Measurements from ENCODE around the gene DNAJB12. TPM values are rescaled to one million over a fixed set of nuclear protein-coding genes. Genes with fewer than 3 reads are reported as not detected.

DNAJB12 gene
- total and polyA plus RNA-seq, 12 donors = 36.3 to 67.0 (median 47.8) TPM

DNA sequence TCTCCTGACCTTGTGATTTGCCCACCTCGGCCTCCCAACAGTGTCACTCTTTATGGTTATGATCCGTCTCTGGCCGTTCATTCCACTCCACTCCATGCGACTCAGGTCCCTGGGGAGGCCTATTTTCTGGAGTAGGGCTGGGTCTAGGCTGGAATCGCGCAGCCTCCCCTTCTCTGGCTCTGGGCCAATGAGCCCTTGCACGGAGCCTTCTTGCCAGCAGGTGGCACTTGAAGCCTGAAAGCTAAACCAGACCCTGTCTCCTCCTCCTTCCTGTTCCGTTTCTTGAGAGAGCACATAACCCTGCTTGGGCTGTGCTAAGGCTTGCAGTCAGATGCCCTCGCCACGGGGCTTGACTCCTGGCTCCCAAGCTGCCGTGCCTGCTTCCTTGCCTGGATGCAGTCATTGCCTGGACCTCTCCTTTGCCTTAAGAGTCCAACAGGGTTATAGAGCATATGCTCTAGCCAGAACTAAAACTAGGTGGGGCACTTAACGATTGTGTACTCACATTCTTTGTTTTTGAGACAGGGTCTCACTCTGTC, 9.6 kb upstream of the DNAJB12 start:
- intact Hi-C loops (cut with DNase I) = loop anchor here in 1 of 2 donors (5.0 kb wide), 1 partner anchor 333 kb away; no protein-coding TSS in a partner anchor
- H3K36me3 ChIP-seq (replicated peaks in 1 of 2) = peaks cover 0 to 17% of the 10 kb centered on the region in 2 donors
- no peaks in the 10 kb centered on the region for H3K27me3 ChIP-seq
- H3K9me3 ChIP-seq (replicated peaks in 1 of 3) = no peaks in the 10 kb centered on the region
- peaks cover 3 to 11% of the 10 kb centered on the region in 2 donors for H3K4me1 ChIP-seq (replicated peaks in 1 of 2)
- TF ChIP-seq, protein P1, sequence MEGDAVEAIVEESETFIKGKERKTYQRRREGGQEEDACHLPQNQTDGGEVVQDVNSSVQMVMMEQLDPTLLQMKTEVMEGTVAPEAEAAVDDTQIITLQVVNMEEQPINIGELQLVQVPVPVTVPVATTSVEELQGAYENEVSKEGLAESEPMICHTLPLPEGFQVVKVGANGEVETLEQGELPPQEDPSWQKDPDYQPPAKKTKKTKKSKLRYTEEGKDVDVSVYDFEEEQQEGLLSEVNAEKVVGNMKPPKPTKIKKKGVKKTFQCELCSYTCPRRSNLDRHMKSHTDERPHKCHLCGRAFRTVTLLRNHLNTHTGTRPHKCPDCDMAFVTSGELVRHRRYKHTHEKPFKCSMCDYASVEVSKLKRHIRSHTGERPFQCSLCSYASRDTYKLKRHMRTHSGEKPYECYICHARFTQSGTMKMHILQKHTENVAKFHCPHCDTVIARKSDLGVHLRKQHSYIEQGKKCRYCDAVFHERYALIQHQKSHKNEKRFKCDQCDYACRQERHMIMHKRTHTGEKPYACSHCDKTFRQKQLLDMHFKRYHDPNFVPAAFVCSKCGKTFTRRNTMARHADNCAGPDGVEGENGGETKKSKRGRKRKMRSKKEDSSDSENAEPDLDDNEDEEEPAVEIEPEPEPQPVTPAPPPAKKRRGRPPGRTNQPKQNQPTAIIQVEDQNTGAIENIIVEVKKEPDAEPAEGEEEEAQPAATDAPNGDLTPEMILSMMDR (IDR thresholded peaks at IDR 0.05) = peak; percentile 85 to 98 (median 96)
- no peak for TF ChIP-seq POLR2A (IDR thresholded peaks at IDR 0.05)
- peak; percentile 86 to 97 (median 92) for DNase-seq
- no peak overlapping the region for H3K4me3 ChIP-seq
- H3K27ac ChIP-seq = peak overlapping the region in 3 of 5 donors; percentile 27 to 38 (median 32)
- WGBS, 4 donors = 2 to 6% (median 5%) methylated on average over 5 to 12 of the region's 12 CpGs

DNA sequence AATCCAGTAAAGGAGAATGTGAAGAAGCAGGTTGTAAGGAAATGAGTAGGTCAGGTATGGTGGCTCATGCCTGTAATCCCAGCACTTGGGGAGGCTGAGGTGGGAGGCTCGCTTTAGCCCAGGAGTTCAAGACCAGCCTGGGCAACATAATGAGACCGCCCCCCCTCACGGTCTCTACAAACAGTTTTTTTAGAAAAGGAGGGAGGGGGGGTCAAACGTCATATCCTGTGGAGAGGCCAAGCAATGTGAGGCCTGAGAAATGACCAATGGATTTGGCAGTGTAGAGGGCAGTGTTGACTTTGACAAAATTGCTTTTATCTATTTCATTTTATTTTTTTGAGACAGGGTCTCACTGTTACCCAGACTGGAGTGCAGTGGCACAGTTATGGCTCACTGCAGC, 2.3 kb upstream of the DNAJB12 start:
- intact Hi-C loops (cut with DNase I) = no loop called here
- WGBS, 4 donors = 71 to 77% (median 75%) methylated on average over 4 of the region's 4 CpGs
- Histone ChIP-seq H3K27ac (no peak overlapping the region), H3K4me1 (replicated peaks in 1 of 2) (peaks cover 13 to 19% of the 10 kb centered on the region in 2 donors), H3K4me3 (no peak overlapping the region), H3K27me3 (no peaks in the 10 kb centered on the region), H3K9me3 (replicated peaks in 1 of 3) (no peaks in the 10 kb centered on the region), H3K36me3 (replicated peaks in 1 of 2) (no peaks in the 10 kb centered on the region)
- TF ChIP-seq POLR2A (IDR thresholded peaks at IDR 0.05) = no peak
- TF ChIP-seq, protein P1 (IDR thresholded peaks at IDR 0.05) = no peak
- DNase-seq = no peak

- H3K4me1 ChIP-seq (replicated peaks in 1 of 2) = peaks cover 13 to 23% of the 10 kb centered on the region in 2 donors
- no peak for DNase-seq
- intact Hi-C loops (cut with DNase I) = no loop called here
- no peaks in the 10 kb centered on the region for H3K36me3 ChIP-seq (replicated peaks in 1 of 2)
- H3K27me3 ChIP-seq = no peaks in the 10 kb centered on the region
- 71 to 82% (median 74%) methylated on average over 6 of the region's 6 CpGs for WGBS, 4 donors
- no peak overlapping the region for H3K4me3 ChIP-seq
- H3K27ac ChIP-seq = no peak overlapping the region
- TF ChIP-seq, protein P1 (IDR thresholded peaks at IDR 0.05) = no peak
- TF ChIP-seq POLR2A (IDR thresholded peaks at IDR 0.05) = no peak
- H3K9me3 ChIP-seq (replicated peaks in 1 of 3) = no peaks in the 10 kb centered on the region
Observed at GRCh38 chr10:72356115-72356514, 1.4 kb upstream of the DNAJB12 start.

GRCh38 chr10:72355214-72355555, 466 bp upstream of the DNAJB12 start:
- H3K4me3 ChIP-seq = peak overlapping the region in 3 of 4 donors; percentile 77 to 85 (median 84)
- H3K9me3 ChIP-seq (replicated peaks in 1 of 3) = no peaks in the 10 kb centered on the region
- no peaks in the 10 kb centered on the region for H3K36me3 ChIP-seq (replicated peaks in 1 of 2)
- no peak for DNase-seq
- TF ChIP-seq POLR2A (IDR thresholded peaks at IDR 0.05) = no peak
- H3K27me3 ChIP-seq = no peaks in the 10 kb centered on the region
- 29 to 47% (median 31%) methylated on average over 5 to 7 of the region's 7 CpGs for WGBS, 4 donors
- peak overlapping the region in 4 of 5 donors; percentile 89 to 98 (median 96) for H3K27ac ChIP-seq
- intact Hi-C loops (cut with DNase I) = no loop called here
- peaks cover 13 to 23% of the 10 kb centered on the region in 2 donors for H3K4me1 ChIP-seq (replicated peaks in 1 of 2)

GRCh38 chr10:72353965-72354355, 759 bp downstream of the DNAJB12 start:
- intact Hi-C loops (cut with DNase I) = loop anchor here in 1 of 2 donors (5.0 kb wide), 1 partner anchor 192 kb away; no protein-coding TSS in a partner anchor

More at GRCh38 chr10:72353965-72354355, 759 bp downstream of the DNAJB12 start:
- no peaks in the 10 kb centered on the region for H3K27me3 ChIP-seq
- DNase-seq = peak in 6 of 7 donors; percentile 42 to 71 (median 54)
- H3K36me3 ChIP-seq (replicated peaks in 1 of 2) = peaks cover 0 to 6% of the 10 kb centered on the region in 2 donors
- no peaks in the 10 kb centered on the region for H3K9me3 ChIP-seq (replicated peaks in 1 of 3)
- TF ChIP-seq POLR2A (IDR thresholded peaks at IDR 0.05) = no peak
- TF ChIP-seq, protein P1 (IDR thresholded peaks at IDR 0.05) = no peak
- WGBS, 4 donors = 0 to 1% (median 1%) methylated on average over 15 to 23 of the region's 23 CpGs
- H3K27ac ChIP-seq = peak overlapping the region; percentile 89 to 98 (median 95)
- peaks cover 13 to 23% of the 10 kb centered on the region in 2 donors for H3K4me1 ChIP-seq (replicated peaks in 1 of 2)
- peak overlapping the region; percentile 50 to 85 (median 80) for H3K4me3 ChIP-seq

Measured in adrenal gland (tissue), 12 donors.